DOHH2 (cell line): ENCODE measurements around the gene SRGAP3.

Source experiments
- CTCF ChIP-seq: fragments of 200-600 bp; sonication (generic); IDR thresholded peaks from one replicate; pipeline ENCODE4 v1.5.1; 2014; ENCODE audit warnings: antibody characterized with exemption, mild to moderate bottlenecking, low read depth, low read length; ENCODE audit not compliant: poor library complexity, severe bottlenecking
- EZH2phosphoT487 ChIP-seq: fragments of 200-600 bp; sonication (generic); IDR thresholded peaks from 2 replicates; pipeline ENCODE4 v1.6.1; 2017; ENCODE audit warnings: borderline replicate concordance, mild to moderate bottlenecking, antibody characterized with exemption, low read length, moderate library complexity, mixed read lengths

- TF ChIP-seq CTCF (no peak), EZH2phosphoT487 (no peak)
Measured at GRCh38 chr3:9167222-9167621, 82.2 kb downstream of the SRGAP3 start.
